Psoas muscle (tissue), 8 donors: ENCODE measurements around the gene ITPR2. TPM values are rescaled to one million over a fixed set of nuclear protein-coding genes. Genes with fewer than 3 reads are reported as not detected.

Experiments used
- ATAC-seq, 4 donors: fragments of 200-7000 bp; cut with Tn5 transposase; one replicate each; pipeline ENCODE4 v1.9.1; 2020; ENCODE audit warnings: moderate library complexity in 3 of 4, mild to moderate bottlenecking in 2 of 4
- DNase-seq, 2 donors: peaks; one replicate each; pipeline ENCODE4 v3.0.0-alpha.2; 2020
- H3K27ac ChIP-seq: fragments of 200-600 bp; one replicate; pipeline ENCODE4 v1.8.0; 2022
- H3K27me3 ChIP-seq, 3 donors: fragments of 200-600 bp in 1 of 3; one replicate each; pipeline versions ENCODE4 v1.6.1 to v1.8.0; 2013 to 2022; ENCODE audit warnings: low read length in 2 of 3, mild to moderate bottlenecking in 2 of 3, moderate library complexity in 1 of 3; ENCODE audit not compliant: insufficient read depth in 3 of 3
- H3K36me3 ChIP-seq, 2 donors: fragments of 200-600 bp in 1 of 2; one replicate each; pipeline versions ENCODE4 v1.6.1 to v1.8.0; 2013 to 2022; ENCODE audit warnings: low read depth in 1 of 2, mild to moderate bottlenecking in 1 of 2, moderate library complexity in 1 of 2; ENCODE audit not compliant: insufficient read depth in 1 of 2
- H3K4me1 ChIP-seq: fragments of 200-600 bp; one replicate; pipeline ENCODE4 v1.8.0; 2022
- H3K4me3 ChIP-seq: fragments of 200-600 bp; one replicate; pipeline ENCODE4 v1.8.0; 2022; ENCODE audit warnings: mild to moderate bottlenecking
- H3K9me3 ChIP-seq: fragments of 200-600 bp; one replicate; pipeline ENCODE4 v1.8.0; 2022
- WGBS, 3 donors: extraction: QIAGEN DNeasy Blood & Tissue Kit; methylation state at CpG; one replicate each; pipeline versions ENCODE4 v1.1.6 to v1.1.7; 2013; 5-methylcytosine and 5-hydroxymethylcytosine counted together
- intact Hi-C, 2 donors: fragments of 100-400 bp; cut with DNase I; formaldehyde crosslinking; loops; one replicate each; pipeline versions ENCODE4 v1.11.0 to v1.14.2; 2022
- polyA plus RNA-seq, 3 donors: library from polyadenylated mRNA; stranded (reverse); fragments of 200-250 nt; gene quantifications; one replicate each; pipeline ENCODE4 v1.2.3, GENCODE V29; 2013
- total RNA-seq, 4 donors: library from RNA; stranded (reverse); fragmentation: NEBNext Ultra II Directional in 2 of 4; extraction: Animal tissue kit (Norgen Biotek cat#: 25700) in 2 of 4; gene quantifications; one replicate each; pipeline versions ENCODE4 v1.2.1 to v1.2.4, GENCODE V29; 2021 to 2023
- TF ChIP-seq, protein P1 (sequence below): fragments of 200-600 bp; IDR thresholded peaks from one replicate; pipeline ENCODE4 v1.8.0; 2022; ENCODE audit warnings: antibody characterized with exemption
- donor health status: healthy with polysubstance abuse.
- donor health status: DM: no; HTN: no; CAD: no; lungs with moderate emphysema.
- donor health status: Bipolar disorder and iron deficiency.
- donor health status: healthy.
- donor health status: DM: yes; HTN: yes; CAD: no.
- donor health status: DM: no; HTN: no; CAD: no.
- donor health status: DM: no; HTN: no; CAD: no.
- donor health status: DM: yes; HTN: yes; CAD: no.

Gene ITPR2
- total and polyA plus RNA-seq, 7 donors, result 0.86 to 10.3 (median 6.1) TPM

DNA sequence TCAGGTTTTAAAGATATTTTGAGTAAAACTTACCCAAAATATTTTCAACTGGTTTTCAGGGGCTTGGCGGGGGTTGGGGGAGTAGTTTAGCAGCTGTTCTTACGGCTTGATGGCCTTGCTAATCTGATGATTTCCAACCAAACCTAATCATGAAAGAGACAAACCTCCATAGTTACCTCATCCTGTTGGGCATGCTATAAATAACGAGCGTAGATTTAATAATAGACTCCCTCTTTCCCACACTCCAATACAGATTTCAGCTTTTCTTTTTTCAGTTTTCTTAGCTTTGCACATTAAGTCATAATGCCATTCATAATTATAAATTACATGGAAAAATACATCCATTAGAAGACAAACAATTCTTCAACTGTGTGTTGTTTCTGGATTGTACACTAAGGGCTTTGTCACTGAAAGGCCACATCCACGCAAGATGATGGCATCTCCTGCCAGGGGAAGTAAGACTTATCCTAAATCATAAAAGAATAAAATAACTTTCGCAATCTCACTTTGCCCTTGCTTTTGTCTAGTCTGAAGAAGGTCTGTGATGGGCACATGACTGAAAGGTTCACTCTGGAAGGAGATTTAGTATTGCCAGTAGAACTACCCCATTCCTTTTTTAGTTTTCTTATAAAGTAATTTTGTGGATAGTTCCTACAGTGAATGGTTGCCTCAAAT lies 23.2 kb downstream of the ITPR2 start:
- WGBS, 3 donors, result 50 to 62% (median 51%) methylated on average over 6 of the region's 6 CpGs
- Histone ChIP-seq H3K27me3 (no peaks in the 10 kb centered on the region), H3K4me3 (no peak overlapping the region), H3K36me3 (no peaks in the 10 kb centered on the region), H3K4me1 (peaks cover 20% of the 10 kb centered on the region), H3K9me3 (no peaks in the 10 kb centered on the region), H3K27ac (no peak overlapping the region)
- intact Hi-C loops, result no loop called here
- TF ChIP-seq, protein P1, sequence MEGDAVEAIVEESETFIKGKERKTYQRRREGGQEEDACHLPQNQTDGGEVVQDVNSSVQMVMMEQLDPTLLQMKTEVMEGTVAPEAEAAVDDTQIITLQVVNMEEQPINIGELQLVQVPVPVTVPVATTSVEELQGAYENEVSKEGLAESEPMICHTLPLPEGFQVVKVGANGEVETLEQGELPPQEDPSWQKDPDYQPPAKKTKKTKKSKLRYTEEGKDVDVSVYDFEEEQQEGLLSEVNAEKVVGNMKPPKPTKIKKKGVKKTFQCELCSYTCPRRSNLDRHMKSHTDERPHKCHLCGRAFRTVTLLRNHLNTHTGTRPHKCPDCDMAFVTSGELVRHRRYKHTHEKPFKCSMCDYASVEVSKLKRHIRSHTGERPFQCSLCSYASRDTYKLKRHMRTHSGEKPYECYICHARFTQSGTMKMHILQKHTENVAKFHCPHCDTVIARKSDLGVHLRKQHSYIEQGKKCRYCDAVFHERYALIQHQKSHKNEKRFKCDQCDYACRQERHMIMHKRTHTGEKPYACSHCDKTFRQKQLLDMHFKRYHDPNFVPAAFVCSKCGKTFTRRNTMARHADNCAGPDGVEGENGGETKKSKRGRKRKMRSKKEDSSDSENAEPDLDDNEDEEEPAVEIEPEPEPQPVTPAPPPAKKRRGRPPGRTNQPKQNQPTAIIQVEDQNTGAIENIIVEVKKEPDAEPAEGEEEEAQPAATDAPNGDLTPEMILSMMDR, result no peak
- DNase-seq (no peak), ATAC-seq (no peak)

DNA sequence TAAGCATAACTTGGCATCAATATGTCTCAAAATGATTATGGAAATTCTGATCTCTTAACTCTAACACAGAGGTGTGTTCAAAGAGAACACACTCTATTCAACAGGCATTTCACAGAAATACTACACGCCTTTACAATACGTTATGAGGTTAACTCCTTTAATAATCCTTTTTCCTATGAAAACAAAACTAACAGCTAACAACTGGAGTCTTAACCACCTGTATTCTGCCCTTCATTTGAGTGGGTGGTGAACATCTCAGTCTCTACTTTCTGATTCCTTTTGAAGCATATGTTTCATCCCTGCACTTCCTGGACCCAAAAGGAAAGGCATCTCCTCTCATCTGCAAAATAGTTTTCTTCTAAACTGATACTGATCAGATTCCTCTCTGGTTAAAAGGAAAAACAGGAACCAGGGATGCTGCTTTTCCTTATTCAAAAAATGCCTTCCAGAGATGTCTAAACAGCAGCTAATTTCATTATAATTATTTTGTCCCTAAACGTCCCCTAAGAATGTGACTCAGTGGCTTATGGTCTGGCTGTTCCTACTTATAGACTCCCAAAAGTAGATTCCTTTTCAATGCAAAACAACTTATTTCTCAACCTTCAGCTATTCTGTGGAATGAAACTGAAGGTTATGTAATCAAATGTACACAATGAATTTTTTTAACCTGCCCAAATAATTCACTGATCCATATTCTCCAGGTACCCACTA lies 24.1 kb downstream of the ITPR2 start:
- H3K9me3 ChIP-seq, result no peaks in the 10 kb centered on the region
- no peak overlapping the region for H3K4me3 ChIP-seq
- no peaks in the 10 kb centered on the region for H3K36me3 ChIP-seq
- no peaks in the 10 kb centered on the region for H3K27me3 ChIP-seq
- intact Hi-C loops, result no loop called here
- no peak overlapping the region for H3K27ac ChIP-seq
- DNase-seq (no peak), ATAC-seq (no peak)
- 68 to 72% (median 70%) methylated on average over 3 of the region's 3 CpGs for WGBS, 3 donors
- TF ChIP-seq, protein P1, result no peak
- H3K4me1 ChIP-seq, result peaks cover 21% of the 10 kb centered on the region

DNA sequence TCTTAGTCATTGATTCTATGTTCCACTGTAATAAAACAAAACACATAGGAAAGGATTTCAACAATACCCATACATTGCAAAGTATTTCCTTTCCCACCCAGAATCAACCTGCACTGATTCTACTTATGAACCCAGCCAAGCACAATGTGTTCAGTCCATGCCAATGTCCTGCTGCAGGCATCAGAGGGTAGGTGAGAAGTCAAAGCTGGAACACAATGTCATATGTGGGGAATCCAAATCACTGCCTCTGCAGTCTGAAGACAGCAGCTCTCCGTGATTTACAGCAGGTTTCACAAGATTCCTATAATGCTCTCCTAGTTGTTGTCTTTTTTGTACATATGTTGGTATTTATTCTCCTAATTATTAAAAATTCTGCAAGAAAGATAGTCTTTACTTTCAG lies 25.7 kb downstream of the ITPR2 start:
- no peak overlapping the region for H3K4me3 ChIP-seq
- WGBS, 3 donors, result 55 to 73% (median 73%) methylated on average over 1 of the region's 1 CpG
- H3K36me3 ChIP-seq, result no peaks in the 10 kb centered on the region
- ATAC-seq (peak in 2 of 4 donors; percentile 62 to 76), DNase-seq (no peak)
- intact Hi-C loops, result no loop called here
- H3K27me3 ChIP-seq, result no peaks in the 10 kb centered on the region
- no peaks in the 10 kb centered on the region for H3K9me3 ChIP-seq
- no peak overlapping the region for H3K27ac ChIP-seq
- peaks cover 25% of the 10 kb centered on the region for H3K4me1 ChIP-seq
- TF ChIP-seq, protein P1, result no peak

DNA sequence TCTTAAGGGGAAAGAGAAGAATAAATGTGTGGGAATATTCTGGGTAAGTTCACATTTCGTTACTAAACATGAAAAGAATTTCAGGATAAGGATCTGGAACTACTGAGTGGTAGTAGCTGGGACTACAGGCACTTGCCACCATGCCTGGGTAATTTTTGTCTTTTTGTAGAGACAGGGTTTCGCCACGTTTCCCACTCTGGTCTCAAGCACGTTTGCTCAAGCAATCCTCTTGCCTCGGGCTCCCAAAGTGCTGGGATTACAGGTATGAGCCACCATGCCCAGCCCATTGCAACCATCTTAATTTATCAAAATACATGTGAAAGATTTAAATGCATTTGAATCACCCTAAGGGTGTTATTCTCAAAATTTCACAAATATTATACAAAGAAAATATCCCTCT lies 26.4 kb downstream of the ITPR2 start:
- H3K4me3 ChIP-seq, result no peak overlapping the region
- H3K9me3 ChIP-seq, result no peaks in the 10 kb centered on the region
- H3K36me3 ChIP-seq, result no peaks in the 10 kb centered on the region
- ATAC-seq (no peak), DNase-seq (no peak)
- WGBS, 3 donors, result 97 to 98% (median 98%) methylated on average over 5 of the region's 5 CpGs
- intact Hi-C loops, result no loop called here
- no peaks in the 10 kb centered on the region for H3K27me3 ChIP-seq
- TF ChIP-seq, protein P1, result no peak
- H3K4me1 ChIP-seq, result peaks cover 25% of the 10 kb centered on the region
- H3K27ac ChIP-seq, result no peak overlapping the region
